ENCODE measurements around the gene UNC5B.

UNC5B gene

DNA sequence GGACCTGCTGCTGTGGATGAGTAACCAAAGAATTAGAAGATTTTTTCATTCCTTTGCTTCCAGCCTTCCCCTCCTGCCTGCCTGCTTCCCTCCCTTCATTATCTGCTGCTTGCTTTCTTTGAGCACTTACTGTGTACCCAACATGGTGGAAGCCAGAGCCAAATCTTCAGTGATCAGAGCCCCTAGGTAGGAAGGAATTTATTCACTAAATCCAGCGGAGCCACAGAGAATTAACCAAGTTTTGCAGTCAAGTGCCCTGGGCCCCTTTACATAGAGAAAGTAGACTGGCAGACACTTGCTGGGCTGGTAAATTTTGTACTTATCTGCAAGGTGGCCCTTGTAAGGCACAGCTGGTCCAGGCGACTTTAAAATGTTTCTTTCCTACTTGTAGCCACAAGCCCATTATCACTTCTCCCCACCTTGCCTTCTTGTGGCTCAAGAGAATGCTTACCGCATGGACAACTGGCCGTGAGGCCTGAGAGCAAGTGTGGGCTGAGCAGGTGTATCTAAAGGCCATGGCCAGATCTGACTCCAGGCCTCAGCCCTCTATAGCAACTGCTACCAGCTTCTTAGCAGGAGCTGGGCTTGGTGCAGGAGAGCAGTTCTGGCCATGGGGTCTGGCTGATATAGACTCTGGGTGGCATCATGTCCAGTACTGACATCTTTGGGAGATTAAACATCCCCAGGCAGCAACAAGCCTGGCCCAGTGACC is 11.1 kb downstream of the UNC5B start:
- DNase-seq (ENCODE audit: low spot score): no peak

DNA sequence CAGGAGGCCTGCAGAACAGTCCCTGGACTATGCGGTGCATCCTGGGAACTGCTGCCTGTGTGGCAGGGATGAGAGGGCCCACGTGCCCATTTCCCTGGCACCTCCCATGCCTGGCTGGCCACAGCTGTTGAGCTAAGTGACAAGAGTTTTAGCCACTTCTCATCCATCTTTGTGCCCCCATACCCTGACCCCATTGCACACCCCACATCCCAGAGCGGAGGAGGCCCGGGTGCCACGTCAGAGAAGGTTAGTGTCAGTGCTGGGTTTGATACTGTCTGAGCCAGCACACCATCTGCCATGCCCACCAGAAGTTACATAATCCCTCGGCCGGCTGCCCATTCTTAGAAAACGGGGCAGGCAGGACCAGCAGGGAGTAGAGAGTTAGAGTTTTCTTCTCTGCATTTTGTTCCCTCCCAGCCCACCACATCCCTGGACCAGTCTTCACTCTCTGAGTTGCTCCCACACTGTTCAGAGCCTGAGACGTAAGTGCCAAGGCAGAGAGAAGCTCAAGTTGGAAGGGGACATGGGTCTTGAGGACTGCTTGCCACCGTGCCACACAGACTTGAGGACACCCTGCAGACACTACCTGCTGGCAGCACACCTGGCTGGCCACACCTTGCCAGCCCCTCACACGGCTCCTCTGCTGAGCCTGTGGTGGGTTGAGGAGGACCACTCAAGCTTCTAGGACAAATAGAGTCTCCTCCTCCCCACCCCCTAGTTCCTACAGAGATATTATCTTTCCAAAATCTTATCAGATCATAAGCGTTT is 13.1 kb downstream of the UNC5B start:
- no peak for DNase-seq (ENCODE audit: low spot score)

DNA sequence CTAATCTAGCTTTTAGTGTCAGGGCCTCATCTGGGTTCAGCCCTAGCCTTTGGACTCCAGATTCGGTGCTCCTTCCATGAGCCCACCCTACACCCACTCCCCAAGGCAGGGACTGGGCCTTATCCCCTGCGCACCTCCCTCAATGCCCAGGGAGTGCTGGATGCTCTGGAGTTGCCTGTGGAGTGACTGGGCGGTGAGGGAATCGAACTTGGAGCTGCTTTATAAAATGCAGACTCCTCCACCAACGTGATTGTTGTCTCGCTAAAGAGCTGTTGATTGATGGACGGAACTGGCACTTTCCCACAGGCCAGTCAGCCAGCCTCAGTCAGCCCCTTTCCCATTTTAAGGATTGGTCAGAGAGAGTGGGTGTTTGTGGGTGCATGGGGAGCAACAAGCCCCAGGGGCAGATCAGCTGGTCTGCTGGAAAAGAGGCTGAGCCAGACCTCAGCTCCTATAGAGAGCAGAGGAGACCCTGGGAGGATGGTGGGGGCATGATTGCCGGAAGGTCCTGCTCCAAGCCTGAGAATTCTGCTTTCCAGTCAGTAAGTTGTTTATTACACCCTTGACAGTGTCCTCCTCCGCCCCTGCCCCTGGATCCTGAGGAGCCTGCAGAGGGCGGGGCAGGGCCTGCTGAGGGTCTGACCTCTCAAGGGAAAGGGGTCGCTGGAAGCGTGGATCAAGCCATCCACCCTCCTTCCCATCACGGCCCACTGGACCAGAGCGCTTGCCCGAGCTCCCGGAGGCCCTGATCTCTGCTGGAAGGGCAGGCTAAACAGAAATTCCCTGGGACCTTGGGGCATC is 16.7 kb downstream of the UNC5B start:
- no peak for DNase-seq (ENCODE audit: low spot score)

DNA sequence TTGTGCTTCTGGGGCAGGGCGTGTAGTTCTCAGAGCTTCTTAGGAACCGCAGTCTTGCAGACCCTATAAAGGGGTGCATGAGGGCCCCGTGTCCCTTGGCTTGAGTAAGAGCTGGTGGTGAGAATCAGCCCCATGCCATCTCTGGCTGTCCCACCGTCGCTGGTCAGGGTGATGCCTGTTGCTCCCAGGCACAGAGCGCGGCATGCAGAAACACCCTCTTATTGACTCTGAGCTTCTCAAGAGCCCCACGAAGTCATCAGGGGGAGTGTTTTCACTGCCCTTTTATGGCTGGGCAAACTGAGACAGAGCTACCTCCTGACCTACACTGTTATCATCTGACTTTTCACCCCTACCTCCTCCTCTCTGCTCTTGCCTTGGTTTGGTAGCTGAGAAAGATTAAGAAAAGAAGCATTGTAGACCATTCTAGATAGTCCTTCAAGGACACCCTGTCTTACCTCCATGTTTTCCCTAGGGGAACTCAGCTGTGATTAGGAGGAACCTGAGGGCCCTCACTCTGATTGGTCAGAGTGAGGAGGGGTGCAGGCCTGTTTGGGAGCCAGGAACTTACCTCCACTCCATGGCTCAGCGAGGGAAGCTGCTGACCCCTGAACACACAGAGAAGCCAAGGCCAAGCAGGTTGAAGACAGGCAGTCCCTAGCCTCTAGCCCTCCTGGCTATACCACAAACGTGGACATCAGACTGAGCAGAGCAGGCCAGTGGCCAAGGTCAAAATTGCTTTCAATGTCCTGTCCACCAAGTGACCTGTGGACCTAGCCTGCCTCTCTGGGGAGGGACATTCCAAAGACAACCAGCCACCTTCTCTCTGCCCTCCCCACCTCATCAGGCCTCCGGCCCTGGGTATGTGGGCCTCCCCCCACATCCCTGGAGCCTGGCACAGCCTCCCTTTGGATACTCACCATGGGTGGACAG is 17.6 kb downstream of the UNC5B start:
- DNase-seq (ENCODE audit: low spot score): no peak

DNA sequence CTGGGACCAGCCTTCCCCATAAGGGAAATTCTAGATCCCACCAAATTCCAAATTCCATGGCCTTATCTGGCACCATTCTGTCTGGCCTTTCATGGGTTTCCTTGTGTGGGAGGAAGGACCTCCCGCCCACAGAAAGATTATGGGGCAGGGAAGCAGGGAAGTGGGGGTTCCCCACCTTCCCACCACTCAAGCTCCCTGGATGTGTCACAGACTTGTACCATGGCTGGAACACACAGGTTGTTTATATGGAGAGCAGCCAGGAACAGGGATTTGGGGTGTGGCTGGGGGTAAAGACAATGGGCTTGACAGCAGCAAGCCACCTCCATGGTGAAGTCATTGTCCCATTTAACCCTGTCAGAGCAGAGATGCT is 18.3 kb downstream of the UNC5B start:
- DNase-seq (ENCODE audit: low spot score): no peak

DNA sequence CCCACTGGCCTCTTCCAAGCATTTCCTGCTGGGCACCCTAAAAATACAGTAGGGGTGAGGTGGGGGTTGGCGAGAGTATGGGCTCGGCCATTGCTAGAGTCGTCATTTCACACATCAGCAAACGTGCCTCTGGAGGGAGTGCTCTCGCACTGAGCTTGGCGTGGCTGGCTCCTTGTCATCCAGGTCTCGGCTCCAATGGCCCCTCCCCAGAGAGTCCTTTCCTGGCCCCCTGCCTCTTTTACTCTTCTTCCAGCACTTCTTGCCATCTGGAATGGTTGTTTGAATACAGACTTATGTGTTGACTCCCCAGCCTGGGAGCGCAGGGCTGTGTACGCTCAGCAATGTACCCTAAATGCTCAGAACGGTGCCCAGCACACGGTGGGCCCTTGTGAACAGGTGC is 18.8 kb downstream of the UNC5B start:
- DNase-seq (ENCODE audit: low spot score): no peak

DNA sequence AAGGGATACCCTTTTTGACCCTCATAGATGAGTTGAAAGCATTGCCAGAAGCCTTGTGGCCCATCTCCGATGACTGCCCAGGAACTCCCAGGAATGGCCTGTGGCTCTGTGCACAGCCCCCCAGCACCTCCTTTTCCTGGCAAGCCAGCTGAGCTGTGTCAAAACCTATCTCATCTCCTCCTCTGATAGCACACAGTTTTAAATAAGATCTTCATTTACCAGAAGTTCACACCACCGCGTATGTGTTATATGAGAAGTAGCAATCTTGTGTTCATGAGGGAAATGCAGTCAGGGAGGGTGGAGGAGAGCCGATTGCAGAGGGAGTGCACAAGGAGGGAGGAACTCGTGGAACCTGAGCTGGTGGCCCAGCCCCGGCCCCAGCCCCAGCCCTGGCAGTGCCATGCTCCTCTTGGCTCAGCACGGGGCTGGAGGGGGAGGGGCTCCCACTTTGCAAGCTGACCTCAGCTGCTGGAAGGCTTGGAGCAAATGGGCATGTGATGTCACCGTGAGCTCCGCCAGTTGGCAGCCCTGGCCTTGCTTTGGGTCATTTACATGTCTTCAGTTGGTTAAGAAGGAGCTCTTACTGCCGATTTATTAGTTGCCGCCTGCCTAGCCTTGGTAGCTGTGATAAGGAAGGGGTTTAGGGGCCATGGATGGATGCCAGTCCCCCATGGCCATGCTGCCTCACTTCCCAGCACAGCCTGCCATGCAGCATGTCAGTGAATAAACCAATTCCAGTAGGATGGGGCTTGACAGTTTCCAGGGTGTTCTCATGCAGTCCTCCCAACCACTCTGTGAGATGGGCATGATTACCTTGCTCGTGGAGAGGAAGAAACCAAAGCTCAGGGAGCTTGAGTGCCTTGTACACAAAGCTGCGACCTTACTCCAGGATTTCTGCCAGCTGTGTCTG is 20.0 kb downstream of the UNC5B start:
- DNase-seq (ENCODE audit: low spot score): no peak

DNA sequence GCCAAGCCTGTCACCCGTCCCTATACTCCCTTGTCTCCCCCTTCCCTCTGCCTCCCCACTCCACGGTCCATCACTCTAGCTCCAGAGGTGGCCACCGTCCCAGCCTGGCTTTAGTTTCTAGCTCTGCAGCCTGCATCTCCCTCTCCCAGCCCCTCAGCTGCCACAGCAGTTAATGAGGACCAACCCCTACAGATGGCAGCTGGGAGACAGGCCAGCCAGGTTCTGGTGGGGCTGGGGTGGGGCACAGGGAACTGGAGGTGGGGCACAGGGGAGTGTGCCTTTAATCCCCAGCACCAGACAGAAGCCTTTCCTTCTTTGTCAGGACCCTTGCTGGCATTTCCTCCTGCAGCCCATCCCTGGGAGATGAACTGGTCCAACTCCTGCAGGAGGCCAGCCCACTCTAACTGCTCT is 21.1 kb downstream of the UNC5B start:
- no peak for DNase-seq (ENCODE audit: low spot score)

DNA sequence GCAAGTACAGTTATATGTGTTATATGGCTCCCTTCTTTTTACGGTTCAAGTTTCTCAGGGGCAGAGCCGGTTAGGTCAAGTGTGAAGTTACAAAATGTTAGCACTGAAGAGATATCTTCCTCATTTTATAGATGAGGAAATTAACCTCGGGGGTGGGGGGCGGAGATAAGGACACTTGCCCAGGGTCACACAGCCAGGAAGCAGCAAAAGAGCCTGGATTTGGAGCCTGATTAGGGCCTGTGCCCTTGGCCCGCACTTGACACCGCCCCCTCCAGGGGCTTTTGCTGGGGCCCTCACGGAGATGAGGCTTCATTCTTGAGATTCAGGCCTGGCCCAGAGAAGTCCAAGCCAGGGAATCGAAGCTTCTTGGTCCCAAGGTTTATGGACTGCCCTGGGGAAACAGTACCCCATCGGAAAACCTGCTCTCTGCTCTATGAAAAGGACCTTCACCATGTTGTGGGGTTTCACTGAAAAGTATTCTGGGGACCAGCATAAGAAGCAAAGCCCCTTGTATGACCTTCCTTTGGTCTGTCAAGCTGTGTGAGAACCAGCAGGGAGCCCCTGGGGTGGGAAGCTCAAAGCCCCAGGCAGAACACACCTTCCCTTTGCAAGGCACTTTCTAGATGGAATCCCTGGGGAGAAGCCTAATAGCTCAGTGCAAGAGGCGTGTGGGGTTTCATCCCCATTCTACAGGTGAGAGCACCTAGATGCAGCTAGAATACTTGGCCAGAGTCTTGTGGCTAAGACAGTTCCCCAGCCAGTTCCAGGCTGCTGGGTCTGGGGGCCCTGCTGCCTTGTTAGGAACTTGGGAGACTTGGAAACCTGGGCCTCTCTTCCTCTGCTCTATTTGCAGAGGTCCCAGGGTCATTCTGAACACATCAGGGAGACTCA is 21.9 kb downstream of the UNC5B start:
- no peak for DNase-seq (ENCODE audit: low spot score)

DNA sequence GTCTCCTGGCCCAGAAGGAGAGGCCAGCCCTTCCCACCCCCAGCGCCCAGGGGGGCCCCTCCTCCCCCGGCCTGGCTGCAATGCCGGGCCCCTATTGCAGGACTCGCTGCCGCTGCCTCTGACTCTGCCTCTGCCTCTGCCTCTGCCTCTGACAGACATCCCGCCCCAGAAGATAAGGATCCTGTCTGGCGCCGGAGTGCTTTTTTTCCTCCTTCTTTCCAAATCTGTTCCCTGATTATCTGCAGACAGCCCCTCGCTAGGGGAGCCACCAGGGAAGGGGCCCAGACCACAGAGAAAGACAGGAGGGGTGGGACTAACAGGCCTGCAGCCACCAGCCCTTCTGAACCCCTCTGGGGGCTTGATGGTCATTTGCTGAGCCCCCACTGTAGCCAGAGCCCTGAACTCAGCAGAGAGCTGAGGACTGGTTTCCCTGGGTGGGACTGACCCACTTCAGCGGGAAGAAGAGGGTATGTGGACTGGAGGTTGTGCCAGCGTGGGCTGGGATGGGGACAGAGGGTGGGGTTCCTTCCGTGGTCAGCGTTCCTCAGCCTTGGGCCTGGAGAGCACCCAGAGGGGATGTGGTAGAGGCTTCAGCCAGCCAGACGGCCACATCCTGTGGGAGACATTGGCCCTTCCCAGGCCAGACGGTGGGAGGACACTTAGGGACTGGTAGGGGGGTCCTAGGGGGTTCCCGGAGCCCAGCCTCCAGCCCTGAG is 22.8 kb downstream of the UNC5B start:
- no peak for DNase-seq (ENCODE audit: low spot score)

DNA sequence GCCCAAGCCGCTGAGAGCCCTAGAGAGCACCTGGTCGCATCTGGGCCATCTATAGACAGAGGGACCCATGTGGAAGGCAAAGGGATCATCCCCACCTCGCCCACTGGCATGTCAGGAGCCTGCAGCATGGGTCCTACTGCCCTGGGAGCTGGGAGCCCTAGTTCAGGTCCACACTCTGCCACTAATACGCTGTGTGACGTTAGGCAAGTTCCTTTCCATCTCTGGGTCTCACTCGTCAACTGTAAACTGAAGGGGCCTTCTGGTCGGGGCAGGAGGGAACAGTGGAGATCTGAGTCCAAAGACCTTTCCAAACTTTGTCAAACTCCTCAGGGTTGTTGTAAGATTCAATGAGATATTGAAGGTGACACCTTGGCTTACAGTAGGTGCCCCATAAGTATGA is 23.4 kb downstream of the UNC5B start:
- DNase-seq (ENCODE audit: low spot score): no peak

DNA sequence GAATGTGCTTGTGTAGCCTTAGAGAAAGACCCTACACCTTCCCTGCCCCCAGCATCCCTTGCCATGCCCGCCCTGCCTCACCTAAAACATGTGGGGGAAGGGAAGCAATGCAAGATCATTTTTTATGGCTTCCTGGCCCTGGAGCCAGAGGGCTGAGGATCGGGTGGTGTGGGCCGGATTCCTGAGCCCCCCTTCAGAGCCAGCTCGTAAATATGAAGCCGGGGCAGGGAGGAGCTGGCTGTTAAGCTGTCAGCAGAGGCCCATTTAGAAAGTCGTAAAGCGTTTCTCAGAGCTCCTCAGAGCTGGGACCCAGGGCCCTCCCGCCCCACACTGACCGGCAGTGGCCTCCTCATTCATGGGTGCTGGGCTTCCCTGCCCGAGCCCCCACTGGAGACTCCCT is 23.9 kb downstream of the UNC5B start:
- no peak for DNase-seq (ENCODE audit: low spot score)

DNA sequence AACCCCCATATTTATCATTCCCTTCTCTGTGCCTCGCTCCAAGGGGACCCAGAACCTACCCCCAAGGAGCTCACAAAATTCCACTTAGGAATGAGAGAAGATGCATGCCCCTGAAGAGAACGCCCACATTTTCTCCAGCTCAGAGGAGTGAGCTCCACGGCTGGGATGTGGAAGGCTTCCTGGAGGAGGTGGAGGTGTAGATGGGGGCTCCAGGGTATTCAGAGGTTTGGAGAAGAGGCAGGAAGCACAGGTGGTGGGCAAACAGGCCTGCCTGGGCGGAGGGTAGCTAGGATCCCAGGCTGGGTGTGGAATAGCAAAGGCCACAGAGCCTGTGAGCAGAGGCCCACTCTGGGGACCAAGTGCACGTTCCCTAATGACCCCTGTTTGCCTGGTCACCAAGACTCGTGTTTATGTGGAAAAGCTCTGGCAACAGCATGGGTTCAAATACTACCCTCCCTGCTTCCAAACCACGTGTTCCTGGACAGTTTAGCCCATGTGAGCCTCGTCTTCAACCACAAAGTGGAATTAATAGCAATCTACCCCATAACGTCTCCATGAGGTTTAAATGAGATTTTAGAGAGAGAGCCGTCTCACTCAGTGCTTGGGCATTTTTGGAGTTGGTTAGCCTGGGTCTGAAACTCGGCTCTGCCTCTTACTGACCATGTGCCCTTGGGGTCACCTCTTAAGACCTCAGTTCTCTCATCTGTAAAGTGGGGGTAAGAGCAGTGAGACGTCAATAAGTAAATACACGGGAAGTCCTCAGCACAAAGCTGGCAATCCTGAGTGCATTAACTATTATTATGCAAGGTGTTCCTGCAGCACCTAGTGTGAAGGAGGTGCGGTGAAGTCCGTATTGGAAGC is 24.7 kb downstream of the UNC5B start:
- DNase-seq (ENCODE audit: low spot score): no peak

DNA sequence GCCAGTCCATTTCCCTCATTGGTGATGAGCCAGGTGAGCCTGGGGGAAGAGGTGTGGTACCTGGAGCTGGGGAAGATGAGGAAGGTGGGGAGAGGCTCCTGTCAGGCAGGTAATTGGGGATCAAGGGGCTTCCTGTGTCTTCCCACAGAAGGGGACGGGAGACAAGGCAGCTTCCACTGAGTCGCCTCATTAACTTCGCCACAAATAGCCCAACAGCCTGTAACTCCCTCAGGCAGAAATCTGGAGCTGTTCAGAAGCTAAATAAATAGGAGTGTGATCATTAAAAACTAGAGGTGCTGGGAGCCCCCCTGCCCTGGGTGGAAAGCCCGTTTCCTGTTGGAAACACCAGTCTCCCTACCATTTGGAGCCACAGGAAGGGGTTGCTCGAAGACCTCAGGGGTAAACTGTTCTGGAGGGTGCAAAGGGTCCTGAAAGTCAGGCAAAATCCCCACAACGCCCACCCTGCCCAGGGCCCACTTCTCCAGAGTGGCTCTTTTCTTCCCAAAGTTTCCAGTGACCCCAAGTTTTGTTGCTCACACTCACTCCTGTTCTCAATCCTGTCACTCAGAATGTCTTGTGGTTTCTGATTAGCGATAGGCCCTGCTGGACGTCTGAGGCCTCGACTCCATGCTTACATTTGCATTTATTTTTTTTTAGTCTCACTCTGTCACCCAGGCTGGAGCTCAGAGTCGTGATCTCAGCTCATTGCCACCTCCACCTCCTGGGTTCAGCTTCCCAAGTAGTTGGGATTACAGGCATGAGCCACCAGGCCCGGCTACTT is 25.7 kb downstream of the UNC5B start:
- no peak for DNase-seq (ENCODE audit: low spot score)

DNA sequence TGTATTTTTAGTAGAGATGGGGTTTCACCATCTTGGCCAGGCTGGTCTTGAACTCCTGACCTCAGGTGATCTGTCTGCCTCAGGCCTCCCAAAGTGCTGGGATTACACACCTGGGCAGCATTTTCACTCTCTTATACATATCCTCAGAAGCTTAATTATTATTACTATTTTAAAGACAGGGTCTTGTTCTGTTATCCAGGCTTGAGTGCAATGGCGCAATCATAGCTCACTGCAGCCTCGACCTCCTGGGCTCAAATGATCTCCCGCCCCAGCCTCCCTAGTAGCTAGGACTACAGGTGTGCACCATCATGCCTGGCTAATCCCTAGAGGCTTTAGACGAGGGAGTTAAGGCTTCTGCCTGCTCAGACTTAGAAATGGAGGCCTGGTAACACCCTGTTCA is 26.3 kb downstream of the UNC5B start:
- DNase-seq (ENCODE audit: low spot score): no peak

DNA sequence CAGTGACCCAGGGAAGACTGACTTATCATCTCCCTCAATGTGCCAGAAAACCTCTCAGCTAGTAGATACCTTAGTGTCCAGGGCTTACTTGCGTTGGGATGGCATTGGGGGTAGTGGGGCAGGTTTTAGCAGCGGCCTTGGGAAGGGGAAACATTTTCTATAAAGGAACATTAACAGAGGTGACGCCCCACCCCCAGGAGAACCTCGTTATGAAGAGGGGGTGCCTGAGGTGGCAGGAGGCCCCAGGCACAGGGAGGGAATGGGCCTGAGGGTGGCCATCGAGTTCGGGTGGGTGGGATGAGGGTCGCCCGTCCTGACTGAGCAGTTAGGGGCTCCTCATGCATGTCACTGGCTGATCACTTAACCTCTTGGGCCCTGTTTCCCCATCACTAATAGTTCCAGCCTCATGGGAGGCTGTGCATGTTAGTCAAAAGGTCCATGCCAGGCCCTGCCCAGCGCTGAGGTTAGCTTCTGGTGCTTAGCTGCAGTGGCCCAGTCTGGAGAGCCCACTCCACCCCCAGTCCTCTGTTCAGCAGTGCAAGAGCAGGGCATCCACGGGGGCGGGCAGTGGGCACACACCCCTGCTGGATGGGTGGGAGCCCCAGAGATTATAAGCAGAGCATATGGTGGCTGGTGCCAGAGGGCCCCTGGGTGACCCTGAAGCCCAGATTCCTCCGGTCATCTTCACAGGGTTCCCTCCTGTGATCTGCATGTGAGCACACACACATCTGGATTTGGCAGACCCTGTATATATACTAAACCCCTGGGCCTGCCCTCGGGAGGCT is 27.0 kb downstream of the UNC5B start:
- DNase-seq (ENCODE audit: low spot score): no peak

Data from CD4-positive, alpha-beta T cell treated with Interleukin-6 at 100 ng/mL for 8 hours (primary cell).